Glutamatergic neuron (in vitro differentiated cells): ENCODE data around the gene LTBP3. TPM values are rescaled to one million over a fixed set of nuclear protein-coding genes. Genes with fewer than 3 reads are reported as not detected.

Experiments
- DNase-seq: peaks from one replicate; pipeline ENCODE4 v3.0.0; 2022
- H3K27ac Mint-ChIP-seq: one replicate; pipeline ENCODE4 v1.8.0; 2020; ENCODE audit warnings: mild to moderate bottlenecking, mixed read lengths, inconsistent platforms; ENCODE audit not compliant: unreplicated experiment
- H3K27me3 Mint-ChIP-seq: one replicate; pipeline ENCODE4 v1.8.0; 2020; ENCODE audit warnings: mild to moderate bottlenecking, moderate library complexity, mixed read lengths, inconsistent platforms; ENCODE audit not compliant: unreplicated experiment
- H3K36me3 Mint-ChIP-seq: one replicate; pipeline ENCODE4 v1.8.0; 2020; ENCODE audit warnings: mild to moderate bottlenecking, mixed read lengths, inconsistent platforms; ENCODE audit not compliant: unreplicated experiment
- H3K4me1 Mint-ChIP-seq: one replicate; pipeline ENCODE4 v1.8.0; 2020; ENCODE audit warnings: mild to moderate bottlenecking, low read depth, mixed read lengths, inconsistent platforms; ENCODE audit not compliant: unreplicated experiment
- H3K4me3 Mint-ChIP-seq: one replicate; pipeline ENCODE4 v1.8.0; 2020; ENCODE audit warnings: mild to moderate bottlenecking, mixed read lengths, inconsistent platforms; ENCODE audit not compliant: unreplicated experiment
- H3K9me3 Mint-ChIP-seq: one replicate; pipeline ENCODE4 v1.8.0; 2020; ENCODE audit warnings: mild to moderate bottlenecking, moderate library complexity, mixed read lengths, inconsistent platforms; ENCODE audit not compliant: unreplicated experiment
- total RNA-seq: library from RNA; stranded (reverse); fragmentation: NEBNext Ultra II Directional; extraction: Animal tissue kit (Norgen Biotek cat#: 25700); gene quantifications from one replicate; pipeline ENCODE4 v1.2.1, GENCODE V29; 2021; ENCODE audit not compliant: unreplicated experiment
- TF ChIP-seq, protein P1 (sequence below): fragments of 200-600 bp; sonication (generic); IDR thresholded peaks from one replicate; pipeline ENCODE4 v1.5.0; 2021; ENCODE audit not compliant: partially characterized antibody, unreplicated experiment

Gene LTBP3
- total RNA-seq, 1 donor from 2014 or later, result 2.5 TPM

DNA sequence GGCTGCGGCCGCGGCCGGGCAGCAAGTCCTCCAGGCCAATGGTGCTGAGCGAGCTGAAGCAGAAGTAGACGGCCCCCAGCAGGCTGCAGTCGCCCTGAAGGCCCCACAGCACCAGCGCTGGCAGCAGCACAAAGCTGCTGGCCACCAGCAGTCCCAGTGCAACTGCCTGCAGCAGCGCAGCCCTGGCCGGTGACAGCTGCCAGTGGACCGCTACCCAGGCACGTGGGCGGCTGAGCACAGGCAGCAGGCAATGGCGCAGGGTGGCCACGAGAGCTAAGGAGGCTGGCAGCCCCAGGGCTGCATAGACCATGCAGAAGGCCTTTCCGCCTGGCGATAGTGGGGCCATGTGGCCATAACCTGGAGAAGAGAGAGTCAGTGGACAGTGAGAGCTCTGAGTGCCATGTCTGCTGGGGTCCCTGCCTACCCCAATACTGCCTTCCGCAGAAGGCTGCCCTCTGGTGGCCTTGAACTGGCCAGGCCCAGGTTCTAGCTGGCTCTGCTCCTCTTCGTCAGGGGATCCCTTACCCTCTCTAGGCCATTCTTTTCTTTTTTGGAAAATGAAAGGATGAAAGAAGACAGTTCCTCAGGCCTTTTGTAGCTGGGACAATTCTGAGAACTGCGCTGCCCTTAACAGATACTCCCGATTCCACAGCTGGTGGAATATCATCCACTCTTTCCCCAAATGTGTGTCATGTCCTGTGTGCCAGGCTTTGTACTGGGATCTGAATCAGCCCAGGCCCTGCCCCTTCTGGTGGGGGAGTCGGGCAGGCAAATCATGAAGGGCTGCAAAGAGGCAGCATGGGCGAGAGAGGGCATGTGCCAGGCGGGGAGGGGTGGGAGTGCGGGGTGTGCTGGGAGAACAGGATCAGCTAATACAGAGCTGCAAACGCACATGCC is 35.6 kb upstream of the LTBP3 start:
- Mint-ChIP-seq H3K27ac (no peak overlapping the region), H3K4me1 (peaks cover 8% of the 10 kb centered on the region), H3K4me3 (no peak overlapping the region), H3K27me3 (peaks cover 10% of the 10 kb centered on the region), H3K36me3 (no peaks in the 10 kb centered on the region), H3K9me3 (peaks cover 6% of the 10 kb centered on the region)
- peak; percentile 76 for DNase-seq
- TF ChIP-seq, protein P1, sequence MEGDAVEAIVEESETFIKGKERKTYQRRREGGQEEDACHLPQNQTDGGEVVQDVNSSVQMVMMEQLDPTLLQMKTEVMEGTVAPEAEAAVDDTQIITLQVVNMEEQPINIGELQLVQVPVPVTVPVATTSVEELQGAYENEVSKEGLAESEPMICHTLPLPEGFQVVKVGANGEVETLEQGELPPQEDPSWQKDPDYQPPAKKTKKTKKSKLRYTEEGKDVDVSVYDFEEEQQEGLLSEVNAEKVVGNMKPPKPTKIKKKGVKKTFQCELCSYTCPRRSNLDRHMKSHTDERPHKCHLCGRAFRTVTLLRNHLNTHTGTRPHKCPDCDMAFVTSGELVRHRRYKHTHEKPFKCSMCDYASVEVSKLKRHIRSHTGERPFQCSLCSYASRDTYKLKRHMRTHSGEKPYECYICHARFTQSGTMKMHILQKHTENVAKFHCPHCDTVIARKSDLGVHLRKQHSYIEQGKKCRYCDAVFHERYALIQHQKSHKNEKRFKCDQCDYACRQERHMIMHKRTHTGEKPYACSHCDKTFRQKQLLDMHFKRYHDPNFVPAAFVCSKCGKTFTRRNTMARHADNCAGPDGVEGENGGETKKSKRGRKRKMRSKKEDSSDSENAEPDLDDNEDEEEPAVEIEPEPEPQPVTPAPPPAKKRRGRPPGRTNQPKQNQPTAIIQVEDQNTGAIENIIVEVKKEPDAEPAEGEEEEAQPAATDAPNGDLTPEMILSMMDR, result peak; percentile 60

DNA sequence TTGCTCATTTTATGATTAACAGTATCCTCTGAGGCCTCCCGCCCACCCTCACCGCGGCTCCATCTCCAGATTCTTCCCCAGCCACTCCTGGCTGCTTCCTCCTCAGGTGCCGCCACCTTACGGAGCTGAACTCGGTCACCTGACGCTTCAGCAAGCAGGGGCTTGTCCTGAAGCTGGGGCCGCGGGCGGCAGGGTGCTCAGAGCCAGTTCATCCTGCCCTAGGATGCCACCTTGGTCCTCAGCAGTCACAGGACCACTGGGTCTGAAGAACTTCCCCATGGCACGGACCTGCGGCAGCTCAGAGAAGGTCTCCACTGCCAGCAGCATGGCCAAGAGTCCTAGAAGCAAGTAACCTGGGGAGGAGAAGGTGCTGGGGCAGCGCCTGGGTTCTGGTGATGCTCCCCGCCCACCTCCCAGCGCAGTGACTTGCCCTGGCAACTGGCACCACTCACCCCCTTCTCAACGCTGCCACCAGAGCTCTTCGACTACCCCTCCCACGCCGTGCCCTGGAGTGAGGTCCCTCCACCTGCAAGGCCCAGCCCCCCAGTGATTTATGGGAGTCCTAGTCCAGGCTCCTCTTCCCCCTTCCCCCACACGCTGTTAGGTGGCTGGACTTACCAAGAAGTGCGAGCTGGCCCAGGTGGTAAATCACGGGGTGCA is 34.8 kb upstream of the LTBP3 start:
- Mint-ChIP-seq H3K36me3 (no peaks in the 10 kb centered on the region), H3K9me3 (peaks cover 6% of the 10 kb centered on the region), H3K4me3 (no peak overlapping the region), H3K4me1 (peaks cover 11% of the 10 kb centered on the region), H3K27ac (no peak overlapping the region), H3K27me3 (peaks cover 10% of the 10 kb centered on the region)
- TF ChIP-seq, protein P1, result no peak
- no peak for DNase-seq

DNA sequence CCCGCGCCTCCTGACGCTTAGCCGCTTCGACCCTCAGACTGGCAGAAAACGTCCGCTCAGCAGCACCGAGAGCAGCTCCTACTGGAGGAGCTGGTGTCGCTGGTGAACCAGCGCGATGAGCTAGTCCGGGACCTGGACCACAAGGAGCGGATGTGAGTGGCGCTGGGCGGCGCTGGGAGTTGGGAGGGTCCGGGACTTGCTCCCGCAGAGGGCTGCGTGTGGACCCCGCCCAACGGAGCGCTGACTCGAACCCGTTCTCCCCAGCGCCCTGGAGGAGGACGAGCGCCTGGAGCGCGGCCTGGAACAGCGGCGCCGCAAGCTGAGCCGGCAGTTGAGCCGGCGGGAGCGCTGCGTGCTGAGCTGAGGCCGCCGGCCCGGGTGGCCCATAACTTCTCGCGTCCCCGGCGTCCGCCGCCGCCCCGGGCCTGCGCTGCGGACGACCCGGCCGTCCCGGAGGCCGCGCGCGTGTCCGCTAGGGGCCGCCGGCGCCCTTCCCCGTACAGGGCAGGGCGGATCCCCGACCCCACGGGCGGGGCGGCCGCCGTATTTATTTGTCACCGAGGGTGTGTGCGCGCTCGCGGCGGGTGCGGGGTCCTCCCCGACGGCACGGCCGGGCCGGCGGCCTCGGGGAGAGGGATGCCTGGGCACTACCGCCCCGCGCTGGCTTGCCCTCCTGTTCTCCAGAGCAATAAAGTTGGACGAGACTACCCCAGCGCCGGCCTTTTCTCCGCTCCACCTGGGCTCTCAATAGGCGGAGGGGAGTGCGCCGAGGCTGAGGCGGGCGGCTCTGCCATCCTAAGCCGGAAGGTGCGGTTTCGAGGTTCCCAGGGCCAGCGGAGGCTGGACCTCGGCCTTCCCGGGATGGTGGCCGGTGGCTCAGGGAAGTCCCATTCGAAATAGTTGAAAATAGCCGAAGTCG is 34.0 kb upstream of the LTBP3 start:
- Mint-ChIP-seq H3K9me3 (peaks cover 6% of the 10 kb centered on the region), H3K36me3 (no peaks in the 10 kb centered on the region), H3K27me3 (peaks cover 10% of the 10 kb centered on the region), H3K4me3 (peak overlapping the region; percentile 46), H3K4me1 (peaks cover 12% of the 10 kb centered on the region), H3K27ac (no peak overlapping the region)
- TF ChIP-seq, protein P1, result no peak
- peak; percentile 65 for DNase-seq

DNA sequence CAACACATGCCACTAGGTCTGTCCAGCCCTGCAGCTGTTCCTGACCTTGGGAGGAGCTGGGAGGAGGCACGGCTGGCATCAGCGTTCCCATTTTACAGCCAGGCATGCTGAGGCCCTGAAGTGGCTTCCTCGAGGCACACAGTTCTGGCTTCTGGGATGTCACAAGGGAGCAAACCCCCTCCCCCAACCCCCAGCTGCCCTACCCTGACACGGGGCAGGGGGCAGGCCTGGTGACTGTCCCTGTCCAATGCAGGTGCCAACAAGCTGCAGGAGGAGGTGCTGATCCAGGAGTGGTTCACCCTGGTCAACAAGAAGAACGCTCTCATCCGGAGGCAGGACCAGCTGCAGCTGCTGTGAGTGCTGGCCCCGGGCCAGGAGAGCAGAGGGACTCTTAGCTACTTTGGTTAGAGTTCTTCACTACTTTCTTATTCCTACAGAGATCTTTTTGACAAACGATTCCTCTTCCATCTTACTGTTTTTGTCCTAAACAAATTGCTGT is 32.1 kb upstream of the LTBP3 start:
- Mint-ChIP-seq H3K27me3 (peaks cover 14% of the 10 kb centered on the region), H3K36me3 (no peaks in the 10 kb centered on the region), H3K9me3 (peaks cover 9% of the 10 kb centered on the region), H3K4me1 (peaks cover 18% of the 10 kb centered on the region), H3K27ac (no peak overlapping the region), H3K4me3 (peak overlapping the region; percentile 49)
- TF ChIP-seq, protein P1, result no peak
- no peak for DNase-seq
